Astrocyte of the spinal cord (primary cell): Measurements from ENCODE around the gene RNF17.
A peak's percentile ranks its signal among the peaks of the same experiment; 100 is the strongest.

Experiments used
- DNase-seq: peaks from one replicate; pipeline ENCODE4 v3.0.0; 2011; ENCODE audit warnings: low read depth, low spot score
- H3K4me3 ChIP-seq: 2 replicates; pipeline ENCODE4 v1.5.1; 2011; ENCODE audit warnings: low read depth, mild to moderate bottlenecking, low read length, moderate library complexity
- CTCF ChIP-seq: IDR thresholded peaks from 2 replicates; pipeline ENCODE4 v1.5.1; 2012; ENCODE audit warnings: low read depth, mild to moderate bottlenecking, low read length, inconsistent platforms
- in situ Hi-C: cut with HindIII; loops from 2 replicates; pipeline ENCODE4 v1.10.0; 2017; ENCODE audit warnings: low sequenced_read_pairs

RNF17 gene

DNA sequence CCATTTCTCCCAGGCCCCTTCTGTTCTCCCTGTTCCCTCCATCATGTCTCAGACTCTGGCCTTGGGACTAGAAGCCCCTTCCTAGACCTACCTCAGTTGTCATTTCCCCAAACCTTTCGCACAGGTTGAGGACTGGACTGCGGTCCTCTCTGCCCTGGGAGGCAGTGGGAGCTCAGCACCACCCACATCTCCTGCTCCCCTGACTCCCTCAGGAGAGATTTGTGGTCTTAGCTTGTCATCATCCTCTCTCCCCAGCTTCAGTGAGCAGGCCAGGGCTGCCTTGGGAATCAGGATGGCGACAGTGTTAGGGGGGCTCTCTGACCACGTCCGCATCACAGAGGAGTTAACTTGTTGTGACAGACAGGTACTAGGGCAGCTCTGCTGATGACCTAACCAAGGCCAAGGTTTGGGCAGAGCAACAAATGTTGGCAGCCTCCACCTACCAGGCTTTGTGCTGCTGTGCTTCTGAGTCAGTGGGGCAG, 25.6 kb upstream of the RNF17 start:
- in situ Hi-C loops: no loop called here
- no peak for TF ChIP-seq CTCF
- no peak overlapping the region for H3K4me3 ChIP-seq
- no peak for DNase-seq

DNA sequence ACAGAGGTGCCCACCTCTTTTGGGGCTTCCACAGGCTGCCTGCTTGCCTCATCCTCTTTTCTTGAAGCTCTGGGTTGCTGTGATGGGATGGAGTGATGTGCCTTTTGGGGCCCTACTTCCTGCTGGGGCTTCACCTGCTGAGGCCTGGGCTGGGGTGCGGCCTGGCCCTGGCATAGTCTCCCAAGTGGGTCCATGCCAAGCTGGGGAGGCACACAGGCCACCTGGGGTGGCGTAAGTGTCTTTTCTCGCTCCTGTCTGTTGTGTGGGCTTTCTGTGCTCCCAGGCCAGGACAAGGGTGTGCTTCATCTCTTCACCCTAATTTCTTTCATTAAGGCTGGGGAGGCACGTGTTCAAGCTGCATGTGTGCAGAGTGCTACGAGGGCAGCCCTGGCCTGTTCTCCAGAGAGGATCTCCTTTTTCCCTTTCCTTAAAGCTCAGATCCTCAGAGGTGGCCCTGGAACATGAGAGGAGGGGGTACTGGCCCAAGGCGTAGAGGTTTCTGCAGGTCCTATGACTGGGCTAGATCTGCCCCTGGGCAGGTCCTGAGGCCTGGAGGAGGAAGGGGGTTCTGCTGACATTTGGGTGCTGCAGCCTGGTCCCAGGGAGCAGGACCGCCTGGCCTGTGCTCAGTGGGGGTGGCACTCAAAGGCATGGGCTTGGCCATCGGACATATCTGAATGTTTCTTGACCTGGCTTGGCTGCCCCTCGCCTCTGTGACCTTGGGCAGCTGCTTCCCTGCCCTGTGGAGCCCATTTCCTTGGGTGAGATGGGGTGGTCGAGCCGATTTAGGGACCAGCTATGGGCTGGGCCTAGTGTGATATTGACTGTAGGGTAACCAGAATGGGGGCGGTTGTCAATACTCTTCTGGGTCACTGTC, 23.7 kb upstream of the RNF17 start:
- no peak for TF ChIP-seq CTCF
- in situ Hi-C loops: no loop called here

GRCh38 chr13:24741016-24741662, 22.8 kb upstream of the RNF17 start:
- DNase-seq: no peak
- no peak overlapping the region for H3K4me3 ChIP-seq
- TF ChIP-seq CTCF: peak; percentile 19
- in situ Hi-C loops: no loop called here

More for the DNA sequence above, 23.7 kb upstream of the RNF17 start:
- H3K4me3 ChIP-seq: no peak overlapping the region
- DNase-seq: no peak

- DNase-seq: no peak
- no peak for TF ChIP-seq CTCF
- H3K4me3 ChIP-seq: no peak overlapping the region
- in situ Hi-C loops: no loop called here
Measured at GRCh38 chr13:24741791-24742190, 22.2 kb upstream of the RNF17 start.

DNA sequence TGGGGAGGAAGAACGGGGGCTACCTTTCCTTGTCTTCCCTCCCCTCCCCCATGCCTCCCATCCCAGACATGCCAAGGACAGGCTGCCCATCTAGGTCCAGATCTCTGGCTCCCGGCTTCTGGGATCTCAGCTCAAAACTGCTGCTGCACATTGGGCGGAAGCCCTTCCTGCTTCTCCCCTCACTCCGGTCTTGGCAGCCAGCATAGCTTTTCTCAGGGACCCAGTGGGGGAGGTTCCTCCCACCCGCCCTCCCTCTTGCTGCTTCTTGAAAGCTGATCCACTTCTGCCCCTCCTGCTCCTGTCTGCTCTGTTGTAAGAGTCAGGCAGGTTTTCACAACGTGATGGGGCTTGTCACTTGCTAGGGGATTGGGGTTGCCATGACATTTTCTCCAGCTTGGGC, 21.7 kb upstream of the RNF17 start:
- no peak for TF ChIP-seq CTCF
- in situ Hi-C loops: no loop called here
- DNase-seq: peak; percentile 5
- no peak overlapping the region for H3K4me3 ChIP-seq

GRCh38 chr13:24742977-24743376, 21.0 kb upstream of the RNF17 start:
- no peak for TF ChIP-seq CTCF
- H3K4me3 ChIP-seq: no peak overlapping the region
- in situ Hi-C loops: no loop called here
- DNase-seq: no peak
